H9 (cell line): ENCODE measurements around the gene ATF7IP2. TPM values are rescaled to one million over a fixed set of nuclear protein-coding genes. Genes with fewer than 3 reads are reported as not detected.
"Not testable (repeated sequence)": the region's sequence is repeated elsewhere in the genome, so short reads cannot be mapped to it uniquely, and the experiment has no call there.

Experiments used
- DNase-seq: peaks from one replicate; pipeline ENCODE4 v3.0.0-alpha.2; 2017
- H2AFZ ChIP-seq: one replicate; pipeline ENCODE4 v1.6.1; 2013; ENCODE audit warnings: mild to moderate bottlenecking, low read length, control low read depth, moderate library complexity
- H2AK5ac ChIP-seq: 2 replicates; pipeline ENCODE4 v1.6.1; 2013; ENCODE audit warnings: low read length, control low read depth, mixed read lengths; ENCODE audit not compliant: insufficient read length
- H2BK120ac ChIP-seq: one replicate; pipeline ENCODE4 v1.6.1; 2013; ENCODE audit warnings: low read depth, mild to moderate bottlenecking, low read length, control low read depth, inconsistent platforms; ENCODE audit not compliant: poor library complexity, severe bottlenecking
- H2BK12ac ChIP-seq: 2 replicates; pipeline ENCODE4 v1.6.1; 2013; ENCODE audit warnings: low read length, control low read depth, mixed read lengths, low read depth; ENCODE audit not compliant: insufficient read length
- H2BK15ac ChIP-seq: 2 replicates; pipeline ENCODE4 v1.6.1; 2013; ENCODE audit warnings: low read depth, low read length, control low read depth
- H2BK20ac ChIP-seq: one replicate; pipeline ENCODE4 v1.6.1; 2013; ENCODE audit warnings: low read depth, mild to moderate bottlenecking, low read length, control low read depth, inconsistent platforms; ENCODE audit not compliant: poor library complexity, severe bottlenecking
- H2BK5ac ChIP-seq: 2 replicates; pipeline ENCODE4 v1.6.1; 2013; ENCODE audit warnings: low read length, control low read depth, mixed read lengths; ENCODE audit not compliant: insufficient read length
- H3K14ac ChIP-seq: 2 replicates; pipeline ENCODE4 v1.6.1; 2013; ENCODE audit warnings: low read length, control low read depth; ENCODE audit not compliant: insufficient read depth
- H3K18ac ChIP-seq: 2 replicates; pipeline ENCODE4 v1.6.1; 2013; ENCODE audit warnings: low read depth, mild to moderate bottlenecking, mixed read lengths, low read length, control low read depth; ENCODE audit not compliant: insufficient read length
- H3K23ac ChIP-seq: 2 replicates; pipeline ENCODE4 v1.6.1; 2013; ENCODE audit warnings: low read length, control low read depth, mixed read lengths, low read depth; ENCODE audit not compliant: insufficient read length
- H3K23me2 ChIP-seq: 2 replicates; pipeline ENCODE4 v1.6.1; 2013; ENCODE audit warnings: low read depth, mild to moderate bottlenecking, mixed read lengths, low read length, control low read depth; ENCODE audit not compliant: insufficient read length, poor library complexity, severe bottlenecking
- H3K27ac ChIP-seq: 2 replicates; pipeline ENCODE4 v1.5.1; 2013; ENCODE audit warnings: low read length, control low read depth, mixed read lengths, low read depth; ENCODE audit not compliant: insufficient read length
- H3K27me3 ChIP-seq: 2 replicates; pipeline ENCODE4 v1.6.1; 2013; ENCODE audit warnings: low read length, control low read depth, inconsistent platforms; ENCODE audit not compliant: insufficient read depth
- H3K4ac ChIP-seq: 2 replicates; pipeline ENCODE4 v1.6.1; 2013; ENCODE audit warnings: low read depth, mild to moderate bottlenecking, control low read depth, inconsistent platforms, low read length, moderate library complexity
- H3K4me1 ChIP-seq: 2 replicates; pipeline ENCODE4 v1.6.1; 2013; ENCODE audit warnings: low read length, control low read depth, inconsistent platforms; ENCODE audit not compliant: insufficient read depth
- H3K4me2 ChIP-seq: 2 replicates; pipeline ENCODE4 v1.6.1; 2013; ENCODE audit warnings: low read length, control low read depth, mixed read lengths; ENCODE audit not compliant: insufficient read length, insufficient read depth
- H3K56ac ChIP-seq: 2 replicates; pipeline ENCODE4 v1.6.1; 2013; ENCODE audit warnings: low read depth, mild to moderate bottlenecking, mixed read lengths, low read length, control low read depth; ENCODE audit not compliant: insufficient read length
- H3K79me1 ChIP-seq: 2 replicates; pipeline ENCODE4 v1.6.1; 2013; ENCODE audit warnings: low read depth, mild to moderate bottlenecking, moderate library complexity, low read length, control low read depth, inconsistent platforms; ENCODE audit not compliant: insufficient read depth, poor library complexity, severe bottlenecking
- H3K79me2 ChIP-seq: 2 replicates; pipeline ENCODE4 v1.6.1; 2013; ENCODE audit warnings: low read length, control low read depth, inconsistent platforms; ENCODE audit not compliant: insufficient read depth
- H3K9ac ChIP-seq: 2 replicates; pipeline ENCODE4 v1.6.1; 2013; ENCODE audit warnings: low read length, control low read depth, mixed read lengths; ENCODE audit not compliant: insufficient read length; ENCODE audit errors: extremely low read depth
- H3K9me3 ChIP-seq: one replicate; pipeline ENCODE4 v1.6.1; 2013; ENCODE audit warnings: low read depth, low read length, inconsistent platforms; ENCODE audit not compliant: control insufficient read depth
- H3T11ph ChIP-seq: one replicate; pipeline ENCODE4 v1.6.1; 2013; ENCODE audit warnings: mild to moderate bottlenecking, low read length, control low read depth, inconsistent platforms
- H4K20me1 ChIP-seq: one replicate; pipeline ENCODE4 v1.6.1; 2013; ENCODE audit not compliant: control insufficient read depth, insufficient read length, insufficient read depth
- H4K5ac ChIP-seq: 2 replicates; pipeline ENCODE4 v1.6.1; 2013; ENCODE audit warnings: low read depth, mild to moderate bottlenecking, mixed read lengths, low read length, control low read depth; ENCODE audit not compliant: insufficient read length
- H4K8ac ChIP-seq: replicated peaks from 2 replicates; pipeline ENCODE4 v1.6.1; 2013; ENCODE audit warnings: low read length, control low read depth, mixed read lengths, low read depth; ENCODE audit not compliant: insufficient read length
- H4K91ac ChIP-seq: 2 replicates; pipeline ENCODE4 v1.6.1; 2013; ENCODE audit warnings: low read depth, mild to moderate bottlenecking, moderate library complexity, mixed read lengths, low read length, control low read depth; ENCODE audit not compliant: insufficient read length
- H3K27ac Mint-ChIP-seq, 3 experiments: 2 replicates in 2 of 3; 3 replicates in 1 of 3; pipeline ENCODE4 v1.8.0; 2020 to 2021; ENCODE audit warnings: mixed read lengths in 3 of 3, mild to moderate bottlenecking in 1 of 3, moderate library complexity in 1 of 3
- H3K27me3 Mint-ChIP-seq: 2 replicates; pipeline ENCODE4 v1.8.0; 2021; ENCODE audit warnings: low read depth, mild to moderate bottlenecking, moderate library complexity, mixed read lengths
- H3K36me3 Mint-ChIP-seq, 3 experiments: 2 replicates in 2 of 3; 3 replicates in 1 of 3; pipeline ENCODE4 v1.8.0; 2020 to 2021; ENCODE audit warnings: low read depth in 3 of 3, mixed read lengths in 3 of 3; ENCODE audit not compliant: insufficient read depth in 1 of 3
- H3K4me1 Mint-ChIP-seq, 2 experiments: 2 replicates each; pipeline ENCODE4 v1.8.0; 2020; ENCODE audit warnings: mixed read lengths in 2 of 2
- H3K4me3 Mint-ChIP-seq, 2 experiments: 2 replicates in 1 of 2; 3 replicates in 1 of 2; pipeline ENCODE4 v1.8.0; 2020 to 2021; ENCODE audit warnings: mild to moderate bottlenecking in 2 of 2, mixed read lengths in 2 of 2, moderate library complexity in 1 of 2
- H3K9me3 Mint-ChIP-seq, 2 experiments: 2 replicates in 1 of 2; 3 replicates in 1 of 2; pipeline ENCODE4 v1.8.0; 2020; ENCODE audit warnings: mild to moderate bottlenecking in 2 of 2, mixed read lengths in 2 of 2, moderate library complexity in 1 of 2
- CTCF ChIP-seq: fragments of 200-600 bp; sonication (generic); conservative IDR thresholded peaks from 3 replicates; pipeline ENCODE4 v1.8.0; 2021; ENCODE audit warnings: antibody characterized with exemption, mild to moderate bottlenecking
- WGBS: extraction: QIAGEN DNeasy Blood & Tissue Kit; methylation state at CpG from one replicate; pipeline ENCODE4 v1.1.7; 2013; ENCODE audit warnings: missing lambda C conversion rate, low lambda C conversion rate, mixed read lengths; ENCODE audit not compliant: insufficient read length; ENCODE audit errors: extremely low coverage; 5-methylcytosine and 5-hydroxymethylcytosine counted together
- total RNA-seq: library from RNA; stranded (reverse); gene quantifications from 2 replicates; pipeline ENCODE4 v1.2.1, GENCODE V29; 2021

ATF7IP2 gene
- total RNA-seq, 1 experiment from 2014 or later, result 21.5 TPM

GRCh38 chr16:10504404-10504885 is 118.6 kb downstream of the ATF7IP2 start:
- Mint-ChIP-seq H3K27me3 (no peaks in the 10 kb centered on the region), H3K4me3 (no peak overlapping the region), H3K36me3 (peaks cover 6 to 20% (median 12%) of the 10 kb centered on the region in 3 experiments), H3K9me3 (peaks cover 19 to 24% of the 10 kb centered on the region in 2 experiments), H3K27ac (peak overlapping the region; percentile 76 to 95 (median 78)), H3K4me1 (peaks cover 31 to 40% of the 10 kb centered on the region in 2 experiments)
- H3K79me2 ChIP-seq, result no peaks in the 10 kb centered on the region
- no peaks in the 10 kb centered on the region for H4K20me1 ChIP-seq
- no peak overlapping the region for H2AFZ ChIP-seq
- H2BK5ac ChIP-seq, result no peak overlapping the region
- no peak for TF ChIP-seq CTCF
- H4K5ac ChIP-seq, result no peak overlapping the region
- H3K56ac ChIP-seq, result no peak overlapping the region
- H3K4ac ChIP-seq, result no peak overlapping the region
- H3K9ac ChIP-seq, result no peak overlapping the region
- H4K91ac ChIP-seq, result no peak overlapping the region
- H3T11ph ChIP-seq, result no peak overlapping the region
- H2BK120ac ChIP-seq, result no peak overlapping the region
- H3K4me2 ChIP-seq, result no peak overlapping the region
- H3K9me3 ChIP-seq, result no peaks in the 10 kb centered on the region
- no peak overlapping the region for H2BK12ac ChIP-seq
- H3K4me1 ChIP-seq, result peaks cover 9% of the 10 kb centered on the region; the same call in 1 of the 2 replicates
- H2BK20ac ChIP-seq, result no peak overlapping the region
- H3K14ac ChIP-seq, result no peak overlapping the region
- no peak overlapping the region for H2BK15ac ChIP-seq
- no peaks in the 10 kb centered on the region for H3K23me2 ChIP-seq
- H4K8ac ChIP-seq, result no peak overlapping the region
- no peak overlapping the region for H3K23ac ChIP-seq
- peak overlapping the region; percentile 97 for H3K27ac ChIP-seq
- no peak for DNase-seq
- no peak overlapping the region for H3K18ac ChIP-seq
- no CpG with 5 or more reads among the region's 2 CpGs for WGBS
- no peaks in the 10 kb centered on the region for H3K79me1 ChIP-seq
- H2AK5ac ChIP-seq, result no peak overlapping the region
- H3K27me3 ChIP-seq, result no peaks in the 10 kb centered on the region

- H3K14ac ChIP-seq, result peak overlapping the region; percentile 47; the same call in 1 of the 2 replicates
- H2AFZ ChIP-seq, H4K91ac ChIP-seq, H3K4me2 ChIP-seq, H3K4me1 ChIP-seq, H3K27me3 Mint-ChIP-seq, H2BK120ac ChIP-seq, H4K5ac ChIP-seq, H3K9me3 ChIP-seq, H3K79me1 ChIP-seq, H2BK15ac ChIP-seq, H3K4ac ChIP-seq, H3K23ac ChIP-seq, H4K8ac ChIP-seq, H2AK5ac ChIP-seq, H3K23me2 ChIP-seq, H3K9ac ChIP-seq, H3K4me3 Mint-ChIP-seq, H3K27me3 ChIP-seq, H4K20me1 ChIP-seq, H3K79me2 ChIP-seq: not testable (repeated sequence)
- H3K27ac ChIP-seq, result peak overlapping the region; percentile 97
- WGBS, result no CpG with 5 or more reads among the region's 3 CpGs
- peak; percentile 71 for DNase-seq
- H3K27ac Mint-ChIP-seq, result peak overlapping the region; percentile 11 to 95 (median 54); a peak in 6 of 7 replicates
- H3T11ph ChIP-seq, result peak overlapping the region; percentile 45
- H3K56ac ChIP-seq, result peak overlapping the region; percentile 78
- H3K4me1 Mint-ChIP-seq, result peaks cover 32 to 40% of the 10 kb centered on the region in 2 experiments
- H3K18ac ChIP-seq, result peak overlapping the region; percentile 76
- peak overlapping the region; percentile 90 for H2BK20ac ChIP-seq
- peak overlapping the region; percentile 81 for H2BK5ac ChIP-seq
- H3K9me3 Mint-ChIP-seq, result peaks cover 18 to 23% of the 10 kb centered on the region in 2 experiments
- peak overlapping the region; percentile 80 for H2BK12ac ChIP-seq
- H3K36me3 Mint-ChIP-seq, result peaks cover 6 to 19% (median 12%) of the 10 kb centered on the region in 3 experiments
These were observed 119.4 kb downstream of the ATF7IP2 start for GRCh38 chr16:10505286-10505685.
